ENCODE data around the gene HS6ST3. TPM values are rescaled to one million over a fixed set of nuclear protein-coding genes. Genes with fewer than 3 reads are reported as not detected.

The HS6ST3 gene
- total RNA-seq, 1 experiment from 2014 or later, result 1.2 TPM

DNA sequence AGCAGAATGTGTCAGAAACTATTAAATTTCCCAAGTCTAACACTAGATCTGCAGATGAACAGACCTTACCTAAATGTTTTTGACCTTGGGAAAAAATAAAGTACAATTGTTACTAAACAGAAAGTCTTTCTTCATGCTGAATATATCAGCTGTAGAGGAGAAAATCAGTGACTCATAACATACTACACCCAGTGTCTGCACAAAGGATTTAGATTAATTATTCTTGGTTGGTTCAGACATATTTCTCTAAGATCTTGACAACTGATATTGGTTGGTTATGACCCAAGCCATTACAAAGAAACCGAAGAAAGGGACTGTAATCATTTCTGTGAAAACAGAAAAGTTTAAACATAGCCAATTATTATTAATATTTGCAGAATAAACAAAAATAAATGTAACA, 225.1 kb downstream of the HS6ST3 start:
- Mint-ChIP-seq H3K27me3 (ENCODE audit: low read depth) (no peaks in the 10 kb centered on the region), H3K27ac (no peak overlapping the region), H3K4me3 (no peak overlapping the region), H3K4me1 (no peaks in the 10 kb centered on the region), H3K9me3 (no peaks in the 10 kb centered on the region; the same call in 1 of the 2 replicates), H3K36me3 (no peaks in the 10 kb centered on the region)
- CTCF ChIA-PET, result no interaction called here
- POLR2A ChIA-PET, result no interaction called here
- ATAC-seq (no peak), DNase-seq (ENCODE audit: low spot score) (no peak)
- TF ChIP-seq, protein P1, sequence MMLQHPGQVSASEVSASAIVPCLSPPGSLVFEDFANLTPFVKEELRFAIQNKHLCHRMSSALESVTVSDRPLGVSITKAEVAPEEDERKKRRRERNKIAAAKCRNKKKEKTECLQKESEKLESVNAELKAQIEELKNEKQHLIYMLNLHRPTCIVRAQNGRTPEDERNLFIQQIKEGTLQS (CRISPR knock-in tag; conservative IDR thresholded peaks at IDR 0.05), result no peak
- TF ChIP-seq ZBTB21 (CRISPR knock-in tag; IDR thresholded peaks at IDR 0.05; ENCODE audit: borderline replicate concordance) (no peak), GRHL2 (CRISPR knock-in tag; IDR thresholded peaks at IDR 0.05; ENCODE audit: insufficient replicate concordance, severe bottlenecking) (no peak), ESRRA (CRISPR knock-in tag; IDR thresholded peaks at IDR 0.05; ENCODE audit: borderline replicate concordance) (no peak), KAT7 (CRISPR knock-in tag; IDR thresholded peaks at IDR 0.05; ENCODE audit: borderline replicate concordance) (no peak)
- TF ChIP-seq, protein P2, sequence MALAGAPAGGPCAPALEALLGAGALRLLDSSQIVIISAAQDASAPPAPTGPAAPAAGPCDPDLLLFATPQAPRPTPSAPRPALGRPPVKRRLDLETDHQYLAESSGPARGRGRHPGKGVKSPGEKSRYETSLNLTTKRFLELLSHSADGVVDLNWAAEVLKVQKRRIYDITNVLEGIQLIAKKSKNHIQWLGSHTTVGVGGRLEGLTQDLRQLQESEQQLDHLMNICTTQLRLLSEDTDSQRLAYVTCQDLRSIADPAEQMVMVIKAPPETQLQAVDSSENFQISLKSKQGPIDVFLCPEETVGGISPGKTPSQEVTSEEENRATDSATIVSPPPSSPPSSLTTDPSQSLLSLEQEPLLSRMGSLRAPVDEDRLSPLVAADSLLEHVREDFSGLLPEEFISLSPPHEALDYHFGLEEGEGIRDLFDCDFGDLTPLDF (CRISPR knock-in tag; IDR thresholded peaks at IDR 0.05), result no peak
- TF ChIP-seq, protein P3, sequence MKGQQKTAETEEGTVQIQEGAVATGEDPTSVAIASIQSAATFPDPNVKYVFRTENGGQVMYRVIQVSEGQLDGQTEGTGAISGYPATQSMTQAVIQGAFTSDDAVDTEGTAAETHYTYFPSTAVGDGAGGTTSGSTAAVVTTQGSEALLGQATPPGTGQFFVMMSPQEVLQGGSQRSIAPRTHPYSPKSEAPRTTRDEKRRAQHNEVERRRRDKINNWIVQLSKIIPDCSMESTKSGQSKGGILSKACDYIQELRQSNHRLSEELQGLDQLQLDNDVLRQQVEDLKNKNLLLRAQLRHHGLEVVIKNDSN (CRISPR knock-in tag; IDR thresholded peaks at IDR 0.05), result no peak

DNA sequence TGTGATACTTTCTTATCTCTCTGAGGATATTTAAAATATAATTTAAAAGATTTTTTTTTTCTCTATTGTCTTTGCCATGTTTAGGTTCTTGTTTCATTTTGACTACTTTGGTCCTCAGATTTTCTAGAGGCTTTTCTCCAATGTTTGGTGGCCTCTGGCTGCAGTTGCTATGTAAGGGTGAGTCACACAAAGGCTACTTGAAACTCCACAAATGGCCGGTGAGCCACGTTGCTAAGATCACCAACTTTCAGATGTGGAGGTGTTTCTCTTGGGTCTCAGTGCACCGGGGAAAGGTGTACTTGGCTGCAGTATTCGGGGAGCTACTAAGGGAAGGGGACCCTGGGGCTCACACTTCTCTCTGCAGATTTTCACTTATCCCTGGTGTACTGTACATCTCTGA, 248.1 kb downstream of the HS6ST3 start:
- DNase-seq (ENCODE audit: low spot score) (no peak), ATAC-seq (no peak)
- Mint-ChIP-seq H3K27me3 (ENCODE audit: low read depth) (no peaks in the 10 kb centered on the region), H3K27ac (no peak overlapping the region), H3K4me3 (no peak overlapping the region), H3K36me3 (peaks cover 3% of the 10 kb centered on the region; the same call in 1 of the 2 replicates), H3K4me1 (peaks cover 7% of the 10 kb centered on the region), H3K9me3 (peaks cover 18% of the 10 kb centered on the region)
- ChIA-PET CTCF (no interaction called here), POLR2A (no interaction called here)
- TF ChIP-seq SP1 (CRISPR knock-in tag; conservative IDR thresholded peaks at IDR 0.05) (no peak), SOX15 (CRISPR knock-in tag; IDR thresholded peaks at IDR 0.05) (no peak), TEAD4 (CRISPR knock-in tag; IDR thresholded peaks at IDR 0.05) (no peak), GRHL2 (CRISPR knock-in tag; IDR thresholded peaks at IDR 0.05; ENCODE audit: insufficient replicate concordance, severe bottlenecking) (no peak), ZNF121 (CRISPR knock-in tag; IDR thresholded peaks at IDR 0.05) (no peak), ZNF416 (CRISPR knock-in tag; IDR thresholded peaks at IDR 0.05) (no peak), RELA (CRISPR knock-in tag; IDR thresholded peaks at IDR 0.05; ENCODE audit: borderline replicate concordance) (no peak), ZNF396 (CRISPR knock-in tag; IDR thresholded peaks at IDR 0.05; ENCODE audit: borderline replicate concordance) (no peak), ZNF423 (CRISPR knock-in tag; IDR thresholded peaks at IDR 0.05) (no peak), CBFB (CRISPR knock-in tag; IDR thresholded peaks at IDR 0.05; ENCODE audit: low read depth) (no peak), ATF1 (CRISPR knock-in tag; IDR thresholded peaks at IDR 0.05) (no peak), NFE2L1 (CRISPR knock-in tag; IDR thresholded peaks at IDR 0.05) (no peak)
- TF ChIP-seq, protein P4, sequence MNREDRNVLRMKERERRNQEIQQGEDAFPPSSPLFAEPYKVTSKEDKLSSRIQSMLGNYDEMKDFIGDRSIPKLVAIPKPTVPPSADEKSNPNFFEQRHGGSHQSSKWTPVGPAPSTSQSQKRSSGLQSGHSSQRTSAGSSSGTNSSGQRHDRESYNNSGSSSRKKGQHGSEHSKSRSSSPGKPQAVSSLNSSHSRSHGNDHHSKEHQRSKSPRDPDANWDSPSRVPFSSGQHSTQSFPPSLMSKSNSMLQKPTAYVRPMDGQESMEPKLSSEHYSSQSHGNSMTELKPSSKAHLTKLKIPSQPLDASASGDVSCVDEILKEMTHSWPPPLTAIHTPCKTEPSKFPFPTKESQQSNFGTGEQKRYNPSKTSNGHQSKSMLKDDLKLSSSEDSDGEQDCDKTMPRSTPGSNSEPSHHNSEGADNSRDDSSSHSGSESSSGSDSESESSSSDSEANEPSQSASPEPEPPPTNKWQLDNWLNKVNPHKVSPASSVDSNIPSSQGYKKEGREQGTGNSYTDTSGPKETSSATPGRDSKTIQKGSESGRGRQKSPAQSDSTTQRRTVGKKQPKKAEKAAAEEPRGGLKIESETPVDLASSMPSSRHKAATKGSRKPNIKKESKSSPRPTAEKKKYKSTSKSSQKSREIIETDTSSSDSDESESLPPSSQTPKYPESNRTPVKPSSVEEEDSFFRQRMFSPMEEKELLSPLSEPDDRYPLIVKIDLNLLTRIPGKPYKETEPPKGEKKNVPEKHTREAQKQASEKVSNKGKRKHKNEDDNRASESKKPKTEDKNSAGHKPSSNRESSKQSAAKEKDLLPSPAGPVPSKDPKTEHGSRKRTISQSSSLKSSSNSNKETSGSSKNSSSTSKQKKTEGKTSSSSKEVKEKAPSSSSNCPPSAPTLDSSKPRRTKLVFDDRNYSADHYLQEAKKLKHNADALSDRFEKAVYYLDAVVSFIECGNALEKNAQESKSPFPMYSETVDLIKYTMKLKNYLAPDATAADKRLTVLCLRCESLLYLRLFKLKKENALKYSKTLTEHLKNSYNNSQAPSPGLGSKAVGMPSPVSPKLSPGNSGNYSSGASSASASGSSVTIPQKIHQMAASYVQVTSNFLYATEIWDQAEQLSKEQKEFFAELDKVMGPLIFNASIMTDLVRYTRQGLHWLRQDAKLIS (CRISPR knock-in tag; IDR thresholded peaks at IDR 0.05; ENCODE audit: borderline replicate concordance), result no peak
- TF ChIP-seq, protein P5, sequence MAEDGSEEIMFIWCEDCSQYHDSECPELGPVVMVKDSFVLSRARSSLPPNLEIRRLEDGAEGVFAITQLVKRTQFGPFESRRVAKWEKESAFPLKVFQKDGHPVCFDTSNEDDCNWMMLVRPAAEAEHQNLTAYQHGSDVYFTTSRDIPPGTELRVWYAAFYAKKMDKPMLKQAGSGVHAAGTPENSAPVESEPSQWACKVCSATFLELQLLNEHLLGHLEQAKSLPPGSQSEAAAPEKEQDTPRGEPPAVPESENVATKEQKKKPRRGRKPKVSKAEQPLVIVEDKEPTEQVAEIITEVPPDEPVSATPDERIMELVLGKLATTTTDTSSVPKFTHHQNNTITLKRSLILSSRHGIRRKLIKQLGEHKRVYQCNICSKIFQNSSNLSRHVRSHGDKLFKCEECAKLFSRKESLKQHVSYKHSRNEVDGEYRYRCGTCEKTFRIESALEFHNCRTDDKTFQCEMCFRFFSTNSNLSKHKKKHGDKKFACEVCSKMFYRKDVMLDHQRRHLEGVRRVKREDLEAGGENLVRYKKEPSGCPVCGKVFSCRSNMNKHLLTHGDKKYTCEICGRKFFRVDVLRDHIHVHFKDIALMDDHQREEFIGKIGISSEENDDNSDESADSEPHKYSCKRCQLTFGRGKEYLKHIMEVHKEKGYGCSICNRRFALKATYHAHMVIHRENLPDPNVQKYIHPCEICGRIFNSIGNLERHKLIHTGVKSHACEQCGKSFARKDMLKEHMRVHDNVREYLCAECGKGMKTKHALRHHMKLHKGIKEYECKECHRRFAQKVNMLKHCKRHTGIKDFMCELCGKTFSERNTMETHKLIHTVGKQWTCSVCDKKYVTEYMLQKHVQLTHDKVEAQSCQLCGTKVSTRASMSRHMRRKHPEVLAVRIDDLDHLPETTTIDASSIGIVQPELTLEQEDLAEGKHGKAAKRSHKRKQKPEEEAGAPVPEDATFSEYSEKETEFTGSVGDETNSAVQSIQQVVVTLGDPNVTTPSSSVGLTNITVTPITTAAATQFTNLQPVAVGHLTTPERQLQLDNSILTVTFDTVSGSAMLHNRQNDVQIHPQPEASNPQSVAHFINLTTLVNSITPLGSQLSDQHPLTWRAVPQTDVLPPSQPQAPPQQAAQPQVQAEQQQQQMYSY (CRISPR knock-in tag; IDR thresholded peaks at IDR 0.05), result no peak
- TF ChIP-seq, protein P6, sequence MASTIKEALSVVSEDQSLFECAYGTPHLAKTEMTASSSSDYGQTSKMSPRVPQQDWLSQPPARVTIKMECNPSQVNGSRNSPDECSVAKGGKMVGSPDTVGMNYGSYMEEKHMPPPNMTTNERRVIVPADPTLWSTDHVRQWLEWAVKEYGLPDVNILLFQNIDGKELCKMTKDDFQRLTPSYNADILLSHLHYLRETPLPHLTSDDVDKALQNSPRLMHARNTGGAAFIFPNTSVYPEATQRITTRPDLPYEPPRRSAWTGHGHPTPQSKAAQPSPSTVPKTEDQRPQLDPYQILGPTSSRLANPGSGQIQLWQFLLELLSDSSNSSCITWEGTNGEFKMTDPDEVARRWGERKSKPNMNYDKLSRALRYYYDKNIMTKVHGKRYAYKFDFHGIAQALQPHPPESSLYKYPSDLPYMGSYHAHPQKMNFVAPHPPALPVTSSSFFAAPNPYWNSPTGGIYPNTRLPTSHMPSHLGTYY (CRISPR knock-in tag; IDR thresholded peaks at IDR 0.05), result no peak
- TF ChIP-seq, protein P7, sequence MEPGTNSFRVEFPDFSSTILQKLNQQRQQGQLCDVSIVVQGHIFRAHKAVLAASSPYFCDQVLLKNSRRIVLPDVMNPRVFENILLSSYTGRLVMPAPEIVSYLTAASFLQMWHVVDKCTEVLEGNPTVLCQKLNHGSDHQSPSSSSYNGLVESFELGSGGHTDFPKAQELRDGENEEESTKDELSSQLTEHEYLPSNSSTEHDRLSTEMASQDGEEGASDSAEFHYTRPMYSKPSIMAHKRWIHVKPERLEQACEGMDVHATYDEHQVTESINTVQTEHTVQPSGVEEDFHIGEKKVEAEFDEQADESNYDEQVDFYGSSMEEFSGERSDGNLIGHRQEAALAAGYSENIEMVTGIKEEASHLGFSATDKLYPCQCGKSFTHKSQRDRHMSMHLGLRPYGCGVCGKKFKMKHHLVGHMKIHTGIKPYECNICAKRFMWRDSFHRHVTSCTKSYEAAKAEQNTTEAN (CRISPR knock-in tag; IDR thresholded peaks at IDR 0.05), result no peak
- TF ChIP-seq, protein P8, sequence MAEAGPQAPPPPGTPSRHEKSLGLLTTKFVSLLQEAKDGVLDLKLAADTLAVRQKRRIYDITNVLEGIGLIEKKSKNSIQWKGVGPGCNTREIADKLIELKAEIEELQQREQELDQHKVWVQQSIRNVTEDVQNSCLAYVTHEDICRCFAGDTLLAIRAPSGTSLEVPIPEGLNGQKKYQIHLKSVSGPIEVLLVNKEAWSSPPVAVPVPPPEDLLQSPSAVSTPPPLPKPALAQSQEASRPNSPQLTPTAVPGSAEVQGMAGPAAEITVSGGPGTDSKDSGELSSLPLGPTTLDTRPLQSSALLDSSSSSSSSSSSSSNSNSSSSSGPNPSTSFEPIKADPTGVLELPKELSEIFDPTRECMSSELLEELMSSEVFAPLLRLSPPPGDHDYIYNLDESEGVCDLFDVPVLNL (CRISPR knock-in tag; IDR thresholded peaks at IDR 0.05; ENCODE audit: borderline replicate concordance, low read depth), result no peak

All from WTC11 (cell line).